Right lung (tissue), 10 donors: ENCODE measurements around the gene SLC25A28. TPM values are rescaled to one million over a fixed set of nuclear protein-coding genes. Genes with fewer than 3 reads are reported as not detected.

ENCODE experiments used
- DNase-seq, 2 donors: peaks; one replicate each; pipeline ENCODE4 v3.0.0-alpha.2; 2013
- long read RNA-seq, 8 donors: transcript quantifications; one replicate each; lab custom pipeline, GENCODE V29; 2026
- polyA plus RNA-seq, 5 donors: library from polyadenylated mRNA; unstranded; fragments of 120-200 nt; gene quantifications; one replicate each; pipeline versions ENCODE4 v1.2.1 to v1.2.3, GENCODE V29; 2013; ENCODE audit warnings: inconsistent platforms in 1 of 5, low replicate concordance in 1 of 5; ENCODE audit not compliant: insufficient read length in 5 of 5, insufficient read depth in 1 of 5

SLC25A28 gene
- 10 to 100 TPM; 45.5 to 60.2 (median 49.4) TPM for polyA plus RNA-seq
- long read RNA-seq, donor 1, transcript SLC25A28-201 (4 exons, 1,451 nt), result major isoform, 7 of 20 reads
- long read RNA-seq, donor 1, partial matches to known transcripts, result 5 of 20 reads
- long read RNA-seq, donor 1, other reads (novel, unspliced or antisense), result 5 of 20 reads
- long read RNA-seq, donor 2, transcript SLC25A28-201 (4 exons, 1,451 nt), result major isoform, 6 of 12 reads
- long read RNA-seq, donor 2, partial matches to known transcripts, result 0 of 12 reads
- long read RNA-seq, donor 2, other reads (novel, unspliced or antisense), result 5 of 12 reads
- long read RNA-seq, donor 3, transcript SLC25A28-201 (4 exons, 1,451 nt), result major isoform, 5 of 5 reads
- long read RNA-seq, donor 3, partial matches to known transcripts, result 0 of 5 reads
- long read RNA-seq, donor 3, other reads (novel, unspliced or antisense), result 0 of 5 reads
- long read RNA-seq, donor 4, partial matches to known transcripts, result 0 of 3 reads
- long read RNA-seq, donor 4, other reads (novel, unspliced or antisense), result 0 of 3 reads
- long read RNA-seq, donor 5, transcript SLC25A28-201 (4 exons, 1,451 nt), result major isoform, 7 of 8 reads
- long read RNA-seq, donor 5, partial matches to known transcripts, result 0 of 8 reads
- long read RNA-seq, donor 5, other reads (novel, unspliced or antisense), result 0 of 8 reads
- long read RNA-seq, donor 6, transcript SLC25A28-201 (4 exons, 1,451 nt), result major isoform, 9 of 17 reads
- long read RNA-seq, donor 6, partial matches to known transcripts, result 0 of 17 reads
- long read RNA-seq, donor 6, other reads (novel, unspliced or antisense), result 5 of 17 reads
- long read RNA-seq, donor 7, transcript SLC25A28-201 (4 exons, 1,451 nt), result major isoform, 6 of 14 reads
- long read RNA-seq, donor 7, partial matches to known transcripts, result 6 of 14 reads
- long read RNA-seq, donor 7, other reads (novel, unspliced or antisense), result 0 of 14 reads
- long read RNA-seq, donor 8, partial matches to known transcripts, result 0 of 4 reads
- long read RNA-seq, donor 8, other reads (novel, unspliced or antisense), result 0 of 4 reads

GRCh38 chr10:99619851-99620710, at the start of gene SLC25A28:
Gene SLC25A28, minus strand, starts transcription at chr10:99620439. Its CDS starts 104 bp downstream, at chr10:99620335.
- peak; percentile 98 to 99 for DNase-seq

- no peak for DNase-seq
Observed at GRCh38 chr10:99667108-99667751, 47.0 kb upstream of the SLC25A28 start.

- DNase-seq, result no peak
Observed at GRCh38 chr10:99665304-99665703, 45.1 kb upstream of the SLC25A28 start.

- DNase-seq, result no peak
Observed at GRCh38 chr10:99661377-99661763, 41.1 kb upstream of the SLC25A28 start.

- DNase-seq, result no peak
Observed at GRCh38 chr10:99660662-99661376, 40.6 kb upstream of the SLC25A28 start.

- no peak for DNase-seq
Observed at GRCh38 chr10:99659868-99660366, 39.7 kb upstream of the SLC25A28 start.

- DNase-seq, result peak; percentile 89 to 91
Observed at GRCh38 chr10:99659031-99659867, 39.0 kb upstream of the SLC25A28 start, which contains the start of gene ENTPD7. Gene ENTPD7, plus strand, starts transcription at chr10:99659509. Its CDS starts 448 bp downstream, at chr10:99659957.

GRCh38 chr10:99658622-99659030, 38.4 kb upstream of the SLC25A28 start:
- no peak for DNase-seq

- no peak for DNase-seq
Observed at GRCh38 chr10:99656199-99657064, 36.2 kb upstream of the SLC25A28 start.

GRCh38 chr10:99654390-99655175, 34.3 kb upstream of the SLC25A28 start:
- no peak for DNase-seq

- DNase-seq, result no peak
Observed at GRCh38 chr10:99652800-99653390, 32.7 kb upstream of the SLC25A28 start.

- no peak for DNase-seq
Observed at GRCh38 chr10:99648717-99649116, 28.5 kb upstream of the SLC25A28 start.

- no peak for DNase-seq
Observed at GRCh38 chr10:99647601-99648151, 27.4 kb upstream of the SLC25A28 start.

GRCh38 chr10:99633832-99634231, 13.6 kb upstream of the SLC25A28 start:
- no peak for DNase-seq

GRCh38 chr10:99631496-99631895, 11.3 kb upstream of the SLC25A28 start:
- no peak for DNase-seq

GRCh38 chr10:99630991-99631390, 10.8 kb upstream of the SLC25A28 start:
- no peak for DNase-seq
